SK-N-MC (cell line): ENCODE data around the gene DSCAM.

Experiments
- EZH2 ChIP-seq: fragments of 200-600 bp; sonication (generic); IDR thresholded peaks from one replicate; pipeline ENCODE4 v1.6.1; 2017; ENCODE audit warnings: antibody characterized with exemption
- POLR2AphosphoS5 ChIP-seq: IDR thresholded peaks from 2 replicates; pipeline ENCODE4 v1.6.1; 2012; ENCODE audit warnings: mild to moderate bottlenecking, low read depth, low read length, borderline replicate concordance

- TF ChIP-seq POLR2AphosphoS5 (no peak), EZH2 (no peak)
These were observed 358.0 kb downstream of the DSCAM start for GRCh38 chr21:40489001-40489400.
